SK-N-SH (cell line): ENCODE results near the gene PLCB3. TPM values are rescaled to one million over a fixed set of nuclear protein-coding genes. Genes with fewer than 3 reads are reported as not detected.

Experiments used
- CTCF ChIA-PET: fragments of 300-600, 350-600 bp; formaldehyde crosslinking; extraction: SDS; loops from one replicate; lab custom pipeline; 2021; lab: Yijun Ruan, JAX
- POLR2A ChIA-PET: fragments of 350-600 bp; sonication (Branson Sonifier 250); formaldehyde crosslinking; extraction: SDS; loops from one replicate; lab custom pipeline; 2020; ENCODE audit warnings: antibody characterized with exemption, inconsistent platforms; lab: Yijun Ruan, JAX
- DNase-seq: peaks from one replicate; pipeline ENCODE4 v3.0.0; 2012
- H2AFZ ChIP-seq: fragments of 200-600 bp; sonication (generic); 2 replicates; pipeline ENCODE4 v1.8.1; 2016; ENCODE audit warnings: antibody characterized with exemption, mild to moderate bottlenecking, low read depth
- H3F3A ChIP-seq: fragments of 200-600 bp; sonication (generic); replicated peaks from 2 replicates; pipeline ENCODE3; 2016; ENCODE audit warnings: antibody characterized with exemption, mild to moderate bottlenecking; ENCODE audit not compliant: insufficient read depth
- H3K27ac ChIP-seq, 2 experiments: fragments of 200-500 bp in 1 of 2; fragments of 200-600 bp in 1 of 2; sonication (Bioruptor generic) in 1 of 2; sonication (generic), shearing (Covaris generic) in 1 of 2; 2 replicates each; pipeline versions ENCODE4 v1.5.1 to v1.6.1; 2014 to 2016; ENCODE audit warnings: low read depth in 2 of 2, inconsistent platforms in 1 of 2, low read length in 1 of 2, mild to moderate bottlenecking in 1 of 2, mixed read lengths in 1 of 2
- H3K27me3 ChIP-seq: fragments of 200-600 bp; sonication (generic), shearing (Covaris generic); 2 replicates; pipeline ENCODE4 v1.6.1; 2016; ENCODE audit warnings: mixed run types; ENCODE audit not compliant: insufficient read depth
- H3K36me3 ChIP-seq, 2 experiments: fragments of 200-500 bp in 1 of 2; fragments of 200-600 bp in 1 of 2; sonication (Bioruptor generic) in 1 of 2; sonication (generic) in 1 of 2; replicated peaks in 1 of 2; 2 replicates each; pipeline versions ENCODE3 to v1.5.1; 2014 to 2016; ENCODE audit warnings: low read length in 1 of 2, mild to moderate bottlenecking in 1 of 2; ENCODE audit not compliant: insufficient read depth in 2 of 2, control insufficient read depth in 1 of 2
- H3K4me1 ChIP-seq, 2 experiments: fragments of 200-500 bp in 1 of 2; fragments of 200-600 bp in 1 of 2; sonication (Bioruptor generic) in 1 of 2; sonication (generic), shearing (Covaris generic) in 1 of 2; 2 replicates each; pipeline versions ENCODE4 v1.5.1 to v1.6.1; 2014 to 2016; ENCODE audit warnings: low read depth in 1 of 2, low read length in 1 of 2, mixed run types in 1 of 2; ENCODE audit not compliant: insufficient read depth in 2 of 2, control insufficient read depth in 1 of 2
- H3K4me2 ChIP-seq: fragments of 200-600 bp; sonication (generic), shearing (Covaris generic); 2 replicates; pipeline ENCODE4 v1.6.1; 2017; ENCODE audit warnings: mixed run types
- H3K4me3 ChIP-seq, 2 experiments: fragments of 200-500 bp in 1 of 2; fragments of 200-600 bp in 1 of 2; sonication (Bioruptor generic) in 1 of 2; sonication (generic), shearing (Covaris generic) in 1 of 2; 2 replicates each; pipeline versions ENCODE4 v1.5.1 to v1.8.1; 2014 to 2016; ENCODE audit warnings: low read depth in 2 of 2, inconsistent platforms in 1 of 2, low read length in 1 of 2, mild to moderate bottlenecking in 1 of 2, mixed read lengths in 1 of 2, moderate library complexity in 1 of 2
- H3K79me2 ChIP-seq: fragments of 200-600 bp; sonication (generic); 2 replicates; pipeline ENCODE4 v1.8.1; 2017; ENCODE audit warnings: mild to moderate bottlenecking; ENCODE audit not compliant: insufficient read depth
- H3K9ac ChIP-seq: fragments of 200-600 bp; sonication (generic); 2 replicates; pipeline ENCODE4 v1.6.1; 2017; ENCODE audit warnings: mixed run types
- H3K9me2 ChIP-seq: fragments of 200-600 bp; sonication (generic); 2 replicates; pipeline ENCODE4 v1.6.1; 2017; ENCODE audit warnings: mixed run types
- H3K9me3 ChIP-seq: fragments of 200-600 bp; sonication (generic); 2 replicates; pipeline ENCODE4 v1.6.1; 2017; ENCODE audit warnings: mixed run types, mild to moderate bottlenecking, moderate library complexity
- H4K20me1 ChIP-seq: fragments of 200-600 bp; sonication (generic); 2 replicates; pipeline ENCODE4 v1.6.1; 2017; ENCODE audit warnings: mild to moderate bottlenecking, mixed run types; ENCODE audit not compliant: insufficient read depth
- CTCF ChIP-seq: fragments of 200-600 bp; sonication (generic); IDR thresholded peaks from 2 replicates; pipeline ENCODE4 v1.6.1; 2017; ENCODE audit warnings: antibody characterized with exemption, mild to moderate bottlenecking, moderate library complexity
- ELF1 ChIP-seq: IDR thresholded peaks from 2 replicates; pipeline ENCODE4 v1.4.0; 2012
- EP300 ChIP-seq, 2 experiments: IDR thresholded peaks; 2 replicates each; pipeline versions ENCODE4 v1.4.0 to v1.6.1; 2012; ENCODE audit warnings: borderline replicate concordance in 1 of 2, low read depth in 1 of 2, low read length in 1 of 2
- FOSL2 ChIP-seq: IDR thresholded peaks from 2 replicates; pipeline ENCODE4 v1.4.0; 2012; ENCODE audit warnings: low read depth, mild to moderate bottlenecking, moderate library complexity, borderline replicate concordance
- FOXJ3 ChIP-seq: sonication (generic); formaldehyde crosslinking; IDR thresholded peaks from 2 replicates; pipeline ENCODE4 v1.5.1; 2020; ENCODE audit warnings: mild to moderate bottlenecking, missing genetic modification reagents
- FOXM1 ChIP-seq: IDR thresholded peaks from 2 replicates; pipeline ENCODE4 v1.4.0; 2012; ENCODE audit warnings: low read depth, mild to moderate bottlenecking
- GABPA ChIP-seq: IDR thresholded peaks from 2 replicates; pipeline ENCODE4 v1.4.0; 2012; ENCODE audit warnings: low read depth, mild to moderate bottlenecking
- GATA2 ChIP-seq: sonication (generic); formaldehyde crosslinking; IDR thresholded peaks from 2 replicates; pipeline ENCODE4 v1.5.0; 2020; ENCODE audit warnings: mild to moderate bottlenecking, missing genetic modification reagents
- MAX ChIP-seq: IDR thresholded peaks from 2 replicates; pipeline ENCODE4 v1.4.0; 2012; ENCODE audit warnings: low read depth
- MEF2A ChIP-seq: IDR thresholded peaks from 2 replicates; pipeline ENCODE4 v1.4.0; 2012; ENCODE audit warnings: low read depth, borderline replicate concordance
- NRF1 ChIP-seq: IDR thresholded peaks from 2 replicates; pipeline ENCODE4 v1.6.1; 2012; ENCODE audit warnings: low read depth, mild to moderate bottlenecking, low read length
- POLR2AphosphoS5 ChIP-seq: IDR thresholded peaks from 2 replicates; pipeline ENCODE4 v1.6.1; 2012; ENCODE audit warnings: low read depth, low read length
- RXRA ChIP-seq: IDR thresholded peaks from 2 replicates; pipeline ENCODE4 v1.4.0; 2012; ENCODE audit warnings: low read depth, mild to moderate bottlenecking, borderline replicate concordance
- SIN3A ChIP-seq: IDR thresholded peaks from 2 replicates; pipeline ENCODE4 v1.6.1; 2012; ENCODE audit warnings: low read depth, mild to moderate bottlenecking, low read length, moderate library complexity, borderline replicate concordance
- SMC3 ChIP-seq: IDR thresholded peaks from 2 replicates; pipeline ENCODE4 v1.6.1; 2012; ENCODE audit warnings: low read depth, low read length, improper control_type of control experiment
- TCF12 ChIP-seq: IDR thresholded peaks from 2 replicates; pipeline ENCODE4 v1.4.0; 2012
- TEAD4 ChIP-seq: IDR thresholded peaks from 2 replicates; pipeline ENCODE4 v1.4.0; 2012; ENCODE audit warnings: mild to moderate bottlenecking, borderline replicate concordance; ENCODE audit not compliant: insufficient read depth
- YY1 ChIP-seq: IDR thresholded peaks from 2 replicates; pipeline ENCODE4 v1.4.0; 2012; ENCODE audit warnings: low read depth, mild to moderate bottlenecking
- ZBTB33 ChIP-seq: IDR thresholded peaks from 2 replicates; pipeline ENCODE4 v1.4.0; 2012; ENCODE audit warnings: low read depth, borderline replicate concordance
- WGBS: methylation state at CpG from one replicate; pipeline ENCODE4 v1.1.6; 2017; ENCODE audit warnings: low lambda C conversion rate; 5-methylcytosine and 5-hydroxymethylcytosine counted together
- polyA plus RNA-seq, 3 experiments: library from polyadenylated mRNA; depleted of rRNA; stranded (reverse); fragments of >200 nt; gene quantifications; 2 replicates each; pipeline ENCODE4 v1.2.3, GENCODE V29; 2012
- TF ChIP-seq, protein P1 (sequence below): fragments of 150-350 bp; IDR thresholded peaks from 2 replicates; pipeline ENCODE4 v1.6.1; 2016; ENCODE audit warnings: mild to moderate bottlenecking, low read depth, low read length

Gene PLCB3
- polyA plus RNA-seq, 1 of the 3 experiments (the other 2 are of a cell fraction), result 30.4 TPM

- DNase-seq, result no peak
- peaks cover 49% of the 10 kb centered on the region for H3K79me2 ChIP-seq
- TF ChIP-seq ZBTB33 (no peak), FOXM1 (no peak), SMC3 (no peak), MAX (no peak), FOXJ3 (no peak), EP300 (IDR thresholded peaks at IDR 0.05; ENCODE audit: borderline replicate concordance in 1 of 2, low read depth in 1 of 2, low read length in 1 of 2) (no peak), ELF1 (no peak), YY1 (no peak), NRF1 (no peak), FOSL2 (no peak), CTCF (no peak)
- TF ChIP-seq, all 33 proteins: peak for 0
- Histone ChIP-seq H4K20me1 (peaks cover 10% of the 10 kb centered on the region), H3K36me3 (peaks cover 6 to 11% of the 10 kb centered on the region in 2 experiments), H3K9me3 (no peaks in the 10 kb centered on the region), H3K9me2 (no peaks in the 10 kb centered on the region), H3K9ac (no peak overlapping the region), H2AFZ (no peak overlapping the region), H3K4me1 (peaks cover 15 to 49% of the 10 kb centered on the region in 2 experiments; a peak in 2 of 4 replicates), H3K4me3 (no peak overlapping the region), H3K27me3 (no peaks in the 10 kb centered on the region), H3K4me2 (no peak overlapping the region), H3F3A (peaks cover 9% of the 10 kb centered on the region), H3K27ac (no peak overlapping the region; a peak in 1 of 4 replicates)
- POLR2A ChIA-PET, result interaction anchor here (12.4 kb wide), 1 partner anchor 21 kb away, joined by 112 read pairs; no protein-coding TSS in a partner anchor
- 100% methylated on average over 1 of the region's 7 CpGs for WGBS
- CTCF ChIA-PET, result interaction anchor here (0.7 to 4.6 kb wide), 3 partner anchors 21 to 53 kb away, joined by 3 to 89 read pairs (median 3); no protein-coding TSS in a partner anchor
These were observed 2.8 kb upstream of the PLCB3 start for GRCh38 chr11:64248578-64248977.

GRCh38 chr11:64249038-64249437 lies 2.3 kb upstream of the PLCB3 start:
- H2AFZ ChIP-seq, result no peak overlapping the region
- 94% methylated on average over 4 of the region's 4 CpGs for WGBS
- no peak for DNase-seq
- peaks cover 3 to 7% of the 10 kb centered on the region in 2 experiments for H3K36me3 ChIP-seq
- H3K4me3 ChIP-seq, result no peak overlapping the region
- no peaks in the 10 kb centered on the region for H3K9me3 ChIP-seq
- no peak overlapping the region for H3K9ac ChIP-seq
- no peaks in the 10 kb centered on the region for H3K27me3 ChIP-seq
- H4K20me1 ChIP-seq, result peaks cover 14% of the 10 kb centered on the region
- ChIA-PET CTCF (interaction anchor here (3.7 to 4.6 kb wide), 3 partner anchors 14 to 45 kb away, joined by 25 to 119 read pairs (median 89); no protein-coding TSS in a partner anchor), POLR2A (interaction anchor here (12.4 kb wide), 1 partner anchor 21 kb away, joined by 112 read pairs; no protein-coding TSS in a partner anchor)
- no peak overlapping the region for H3K27ac ChIP-seq
- H3F3A ChIP-seq, result peaks cover 5% of the 10 kb centered on the region
- no peaks in the 10 kb centered on the region for H3K9me2 ChIP-seq
- peaks cover 48% of the 10 kb centered on the region for H3K79me2 ChIP-seq
- H3K4me2 ChIP-seq, result no peak overlapping the region
- H3K4me1 ChIP-seq, result peaks cover 16 to 47% of the 10 kb centered on the region in 2 experiments; a peak in 2 of 4 replicates
- TF ChIP-seq SMC3 (no peak), TCF12 (no peak), MEF2A (no peak), GATA2 (no peak), FOXM1 (no peak), SIN3A (no peak), GABPA (no peak), ELF1 (no peak), NRF1 (no peak), POLR2AphosphoS5 (no peak), TEAD4 (no peak), RXRA (no peak), YY1 (no peak), FOXJ3 (no peak), CTCF (no peak)
- TF ChIP-seq, protein P1, sequence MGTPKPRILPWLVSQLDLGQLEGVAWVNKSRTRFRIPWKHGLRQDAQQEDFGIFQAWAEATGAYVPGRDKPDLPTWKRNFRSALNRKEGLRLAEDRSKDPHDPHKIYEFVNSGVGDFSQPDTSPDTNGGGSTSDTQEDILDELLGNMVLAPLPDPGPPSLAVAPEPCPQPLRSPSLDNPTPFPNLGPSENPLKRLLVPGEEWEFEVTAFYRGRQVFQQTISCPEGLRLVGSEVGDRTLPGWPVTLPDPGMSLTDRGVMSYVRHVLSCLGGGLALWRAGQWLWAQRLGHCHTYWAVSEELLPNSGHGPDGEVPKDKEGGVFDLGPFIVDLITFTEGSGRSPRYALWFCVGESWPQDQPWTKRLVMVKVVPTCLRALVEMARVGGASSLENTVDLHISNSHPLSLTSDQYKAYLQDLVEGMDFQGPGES, result no peak
